HCT116 (cell line): ENCODE data around the gene NDC1. TPM values are rescaled to one million over a fixed set of nuclear protein-coding genes. Genes with fewer than 3 reads are reported as not detected.

Experiments
- ATAC-seq: fragments of 200-7000 bp; cut with Tn5 transposase; 2 replicates; pipeline ENCODE4 v1.9.1; 2020; ENCODE audit warnings: mild to moderate bottlenecking, moderate library complexity
- BruUV-seq: library from RNA; stranded (reverse); fragments of 400-500 nt; replicated peaks from 2 replicates; lab custom pipeline; 2021; lab: Mats Ljungman, UMichigan
- CTCF ChIA-PET: fragments of 300-600 bp; sonication (Branson Sonifier 250); formaldehyde crosslinking; loops from one replicate; lab custom pipeline; 2021; ENCODE audit warnings: antibody characterized with exemption; lab: Charles Lee
- POLR2A ChIA-PET: fragments of 300-600, 350-600 bp; sonication (Branson Sonifier 250); formaldehyde crosslinking; loops from one replicate; lab custom pipeline; 2021; ENCODE audit warnings: antibody characterized with exemption; lab: Charles Lee
- RAD21 ChIA-PET, 2 experiments: fragments of 300-600 bp; sonication (Branson Sonifier 250); formaldehyde crosslinking; loops; one replicate each; lab custom pipeline; 2023; ENCODE audit warnings: low total read pairs in 2 of 2; ENCODE audit not compliant: uncharacterized antibody in 2 of 2, unreplicated experiment in 2 of 2, low non-redundant PET in 1 of 2; lab: Charles Lee
- DNase-seq: peaks from one replicate; pipeline ENCODE4 v3.0.0-alpha.2; 2010; ENCODE audit warnings: low read depth, low spot score
- H2AFZ ChIP-seq: fragments of 200-600 bp; shearing (Covaris generic), sonication (generic); 2 replicates; pipeline ENCODE4 v1.6.1; 2017; ENCODE audit warnings: low read depth, mixed run types, mixed read lengths, antibody characterized with exemption, low read length; ENCODE audit not compliant: poor library complexity, severe bottlenecking
- H3K27ac ChIP-seq: 2 replicates; pipeline ENCODE4 v1.5.1; 2012; ENCODE audit warnings: low read depth, low read length
- H3K27me3 ChIP-seq: fragments of 200-600 bp; sonication (generic); 2 replicates; pipeline ENCODE4 v1.6.1; 2016; ENCODE audit warnings: mixed run types, low read length, mixed read lengths; ENCODE audit not compliant: insufficient read depth
- H3K36me3 ChIP-seq, 2 experiments: fragments of 200-500 bp in 1 of 2; fragments of 200-600 bp in 1 of 2; sonication (Bioruptor generic) in 1 of 2; sonication (generic) in 1 of 2; 2 replicates each; pipeline versions ENCODE4 v1.5.1 to v1.6.1; 2014 to 2016; ENCODE audit warnings: low read length in 2 of 2, inconsistent platforms in 1 of 2, mixed read lengths in 1 of 2, mixed run types in 1 of 2; ENCODE audit not compliant: insufficient read depth in 2 of 2, control insufficient read depth in 1 of 2
- H3K4me1 ChIP-seq, 2 experiments: fragments of 200-600 bp in 1 of 2; sonication (generic) in 1 of 2; 2 replicates each; pipeline versions ENCODE4 v1.5.1 to v1.6.1; 2012 to 2017; ENCODE audit warnings: low read length in 2 of 2, inconsistent platforms in 1 of 2, mild to moderate bottlenecking in 1 of 2, mixed read lengths in 1 of 2, mixed run types in 1 of 2, moderate library complexity in 1 of 2; ENCODE audit not compliant: insufficient read depth in 2 of 2, control insufficient read depth in 1 of 2
- H3K4me2 ChIP-seq: fragments of 200-600 bp; sonication (generic); 2 replicates; pipeline ENCODE4 v1.6.1; 2017; ENCODE audit warnings: mixed run types, low read length, mixed read lengths
- H3K4me3 ChIP-seq, 2 experiments: fragments of 200-600 bp in 1 of 2; sonication (generic) in 1 of 2; replicated peaks in 1 of 2; 2 replicates each; pipeline ENCODE4 v1.5.1; 2011 to 2016; ENCODE audit warnings: low read length in 2 of 2, control low read depth in 1 of 2, low read depth in 1 of 2, mild to moderate bottlenecking in 1 of 2, mixed read lengths in 1 of 2, mixed run types in 1 of 2
- H3K79me2 ChIP-seq: fragments of 200-600 bp; sonication (generic); 2 replicates; pipeline ENCODE4 v1.6.1; 2017; ENCODE audit warnings: mild to moderate bottlenecking, mixed run types, low read length, moderate library complexity, mixed read lengths; ENCODE audit not compliant: insufficient read depth
- H3K9ac ChIP-seq: fragments of 200-600 bp; sonication (generic); 2 replicates; pipeline ENCODE4 v1.6.1; 2016; ENCODE audit warnings: low read length, mixed read lengths
- H3K9me2 ChIP-seq: fragments of 200-600 bp; sonication (generic), shearing (Covaris generic); 2 replicates; pipeline ENCODE4 v1.6.1; 2017; ENCODE audit warnings: mixed run types, mild to moderate bottlenecking, moderate library complexity; ENCODE audit not compliant: insufficient read depth
- H3K9me3 ChIP-seq, 2 experiments: fragments of 200-500 bp in 1 of 2; fragments of 200-600 bp in 1 of 2; sonication (Bioruptor generic) in 1 of 2; sonication (generic) in 1 of 2; 2 replicates each; pipeline ENCODE4 v1.6.1; 2014 to 2017; ENCODE audit warnings: low read length in 2 of 2, mixed read lengths in 2 of 2, inconsistent platforms in 1 of 2, low read depth in 1 of 2, mild to moderate bottlenecking in 1 of 2, mixed run types in 1 of 2, moderate library complexity in 1 of 2; ENCODE audit not compliant: control insufficient read depth in 1 of 2, insufficient read depth in 1 of 2
- H4K20me1 ChIP-seq: fragments of 200-600 bp; sonication (generic), shearing (Covaris generic); 2 replicates; pipeline ENCODE4 v1.6.1; 2017; ENCODE audit warnings: mixed run types, mild to moderate bottlenecking, moderate library complexity; ENCODE audit not compliant: insufficient read depth
- CBX3 ChIP-seq: IDR thresholded peaks from 2 replicates; pipeline ENCODE4 v1.6.1; 2012; ENCODE audit warnings: low read depth
- CEBPB ChIP-seq: IDR thresholded peaks from 2 replicates; pipeline ENCODE4 v1.6.1; 2012; ENCODE audit warnings: low read depth
- EGR1 ChIP-seq: IDR thresholded peaks from 2 replicates; pipeline ENCODE4 v1.6.1; 2012; ENCODE audit warnings: low read depth
- ELF1 ChIP-seq: IDR thresholded peaks from 2 replicates; pipeline ENCODE4 v1.6.1; 2012; ENCODE audit warnings: low read depth, borderline replicate concordance
- EZH2phosphoT487 ChIP-seq: fragments of 200-600 bp; IDR thresholded peaks from 2 replicates; pipeline ENCODE4 v1.6.1; 2018; ENCODE audit warnings: antibody characterized with exemption, borderline replicate concordance
- FOSL1 ChIP-seq: IDR thresholded peaks from 2 replicates; pipeline ENCODE4 v1.6.1; 2012; ENCODE audit warnings: low read depth
- POLR2A ChIP-seq: IDR thresholded peaks from 2 replicates; pipeline ENCODE4 v1.7.0; 2011; ENCODE audit warnings: borderline replicate concordance; ENCODE audit not compliant: insufficient read depth, insufficient read length; ENCODE audit errors: extremely low read depth
- POLR2AphosphoS5 ChIP-seq: IDR thresholded peaks from 2 replicates; pipeline ENCODE4 v1.6.1; 2011; ENCODE audit warnings: mild to moderate bottlenecking, low read depth, low read length, moderate library complexity
- RAD21 ChIP-seq: IDR thresholded peaks from 2 replicates; pipeline ENCODE4 v1.6.1; 2012; ENCODE audit warnings: low read depth, mild to moderate bottlenecking
- SP1 ChIP-seq: IDR thresholded peaks from 2 replicates; pipeline ENCODE4 v1.6.1; 2012; ENCODE audit warnings: low read depth
- SRF ChIP-seq: IDR thresholded peaks from 2 replicates; pipeline ENCODE4 v1.6.1; 2012; ENCODE audit warnings: low read depth
- TCF7L2 ChIP-seq: IDR thresholded peaks from 2 replicates; pipeline ENCODE4 v1.7.0; 2011; ENCODE audit warnings: borderline replicate concordance, inconsistent platforms; ENCODE audit not compliant: insufficient read depth, insufficient read length; ENCODE audit errors: extremely low read depth
- YY1 ChIP-seq: IDR thresholded peaks from 2 replicates; pipeline ENCODE4 v1.6.1; 2011; ENCODE audit warnings: low read length, low read depth, moderate library complexity, mild to moderate bottlenecking; ENCODE audit not compliant: insufficient replicate concordance; ENCODE audit errors: extremely low read depth
- intact Hi-C: fragments of 100-400 bp; cut with micrococcal nuclease; formaldehyde crosslinking; loops from 2 replicates; pipeline ENCODE4 v1.10.0; 2022
- total RNA-seq: library from RNA; stranded (reverse); gene quantifications from one replicate; pipeline ENCODE4 v1.2.1, GENCODE V29; 2021; ENCODE audit not compliant: unreplicated experiment
- TF ChIP-seq, protein P1 (sequence below), 3 experiments: fragments of 200-600 bp in 1 of 3; sonication (generic) in 1 of 3; IDR thresholded peaks in 2 of 3; conservative IDR thresholded peaks in 1 of 3; 2 replicates each; pipeline ENCODE4 v1.5.1; 2012 to 2017; ENCODE audit warnings: low read depth in 2 of 3, low read length in 2 of 3, antibody characterized with exemption in 1 of 3, borderline replicate concordance in 1 of 3, control low read depth in 1 of 3, mild to moderate bottlenecking in 1 of 3, mixed read lengths in 1 of 3, mixed run types in 1 of 3, moderate library complexity in 1 of 3; ENCODE audit not compliant: insufficient read depth in 1 of 3
- TF ChIP-seq, protein P2 (sequence below): IDR thresholded peaks from 2 replicates; pipeline ENCODE4 v1.6.1; 2011; ENCODE audit warnings: mild to moderate bottlenecking, low read length, moderate library complexity; ENCODE audit not compliant: insufficient replicate concordance; ENCODE audit errors: extremely low read depth
- TF ChIP-seq, protein P3 (sequence below): IDR thresholded peaks from 2 replicates; pipeline ENCODE4 v1.6.1; 2012
- TF ChIP-seq, protein P4 (sequence below): IDR thresholded peaks from 2 replicates; pipeline ENCODE4 v1.6.1; 2012
- TF ChIP-seq, protein P5 (sequence below): IDR thresholded peaks from 2 replicates; pipeline ENCODE4 v1.6.1; 2012; ENCODE audit warnings: low read depth

The NDC1 gene
- total RNA-seq, 1 experiment from 2014 or later: 54.7 TPM

DNA sequence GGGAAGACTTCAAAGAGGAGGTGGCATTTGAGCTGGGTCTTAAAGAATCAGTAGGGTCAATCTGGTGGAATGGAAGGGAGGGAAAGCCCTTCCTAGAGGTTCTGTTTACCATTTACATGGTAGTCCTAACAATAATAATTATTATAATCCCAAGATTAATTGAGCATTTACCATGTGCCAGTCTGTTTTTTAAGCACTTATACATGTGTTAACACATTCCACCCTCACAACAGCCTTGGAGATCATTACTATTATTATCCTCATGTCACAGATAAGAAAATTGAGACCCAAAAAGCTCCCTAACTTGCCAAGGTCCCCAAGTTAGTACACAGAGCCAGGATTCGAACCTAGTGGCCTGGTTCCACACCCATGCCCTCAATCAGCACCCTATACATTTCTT is 109.9 kb downstream of the NDC1 start:
- Histone ChIP-seq H3K4me1 (no peaks in the 10 kb centered on the region), H2AFZ (no peak overlapping the region), H3K9me3 (no peaks in the 10 kb centered on the region), H3K79me2 (no peaks in the 10 kb centered on the region), H3K27ac (no peak overlapping the region), H3K4me3 (no peak overlapping the region), H3K27me3 (no peaks in the 10 kb centered on the region; the same call in 1 of the 2 replicates), H4K20me1 (no peaks in the 10 kb centered on the region), H3K4me2 (no peak overlapping the region), H3K9me2 (no peaks in the 10 kb centered on the region), H3K9ac (no peak overlapping the region), H3K36me3 (no peaks in the 10 kb centered on the region)
- ChIA-PET RAD21 (no interaction called here), CTCF (no interaction called here), POLR2A (no interaction called here)
- DNase-seq (no peak), ATAC-seq (no peak)
- intact Hi-C loops: no loop called here
- TF ChIP-seq CEBPB (no peak), SRF (no peak), POLR2A (no peak), TCF7L2 (no peak), ELF1 (no peak), FOSL1 (no peak), EZH2phosphoT487 (no peak), POLR2AphosphoS5 (no peak), CBX3 (no peak), YY1 (no peak), RAD21 (no peak), SP1 (no peak), EGR1 (no peak)
- TF ChIP-seq, protein P1, sequence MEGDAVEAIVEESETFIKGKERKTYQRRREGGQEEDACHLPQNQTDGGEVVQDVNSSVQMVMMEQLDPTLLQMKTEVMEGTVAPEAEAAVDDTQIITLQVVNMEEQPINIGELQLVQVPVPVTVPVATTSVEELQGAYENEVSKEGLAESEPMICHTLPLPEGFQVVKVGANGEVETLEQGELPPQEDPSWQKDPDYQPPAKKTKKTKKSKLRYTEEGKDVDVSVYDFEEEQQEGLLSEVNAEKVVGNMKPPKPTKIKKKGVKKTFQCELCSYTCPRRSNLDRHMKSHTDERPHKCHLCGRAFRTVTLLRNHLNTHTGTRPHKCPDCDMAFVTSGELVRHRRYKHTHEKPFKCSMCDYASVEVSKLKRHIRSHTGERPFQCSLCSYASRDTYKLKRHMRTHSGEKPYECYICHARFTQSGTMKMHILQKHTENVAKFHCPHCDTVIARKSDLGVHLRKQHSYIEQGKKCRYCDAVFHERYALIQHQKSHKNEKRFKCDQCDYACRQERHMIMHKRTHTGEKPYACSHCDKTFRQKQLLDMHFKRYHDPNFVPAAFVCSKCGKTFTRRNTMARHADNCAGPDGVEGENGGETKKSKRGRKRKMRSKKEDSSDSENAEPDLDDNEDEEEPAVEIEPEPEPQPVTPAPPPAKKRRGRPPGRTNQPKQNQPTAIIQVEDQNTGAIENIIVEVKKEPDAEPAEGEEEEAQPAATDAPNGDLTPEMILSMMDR (IDR thresholded peaks at IDR 0.05 in 2 of 3, conservative IDR thresholded peaks at IDR 0.05 in 1 of 3; ENCODE audit: borderline replicate concordance in 1 of 3, insufficient read depth in 1 of 3, low read depth in 2 of 3, low read length in 2 of 3): no peak
- TF ChIP-seq, protein P2, sequence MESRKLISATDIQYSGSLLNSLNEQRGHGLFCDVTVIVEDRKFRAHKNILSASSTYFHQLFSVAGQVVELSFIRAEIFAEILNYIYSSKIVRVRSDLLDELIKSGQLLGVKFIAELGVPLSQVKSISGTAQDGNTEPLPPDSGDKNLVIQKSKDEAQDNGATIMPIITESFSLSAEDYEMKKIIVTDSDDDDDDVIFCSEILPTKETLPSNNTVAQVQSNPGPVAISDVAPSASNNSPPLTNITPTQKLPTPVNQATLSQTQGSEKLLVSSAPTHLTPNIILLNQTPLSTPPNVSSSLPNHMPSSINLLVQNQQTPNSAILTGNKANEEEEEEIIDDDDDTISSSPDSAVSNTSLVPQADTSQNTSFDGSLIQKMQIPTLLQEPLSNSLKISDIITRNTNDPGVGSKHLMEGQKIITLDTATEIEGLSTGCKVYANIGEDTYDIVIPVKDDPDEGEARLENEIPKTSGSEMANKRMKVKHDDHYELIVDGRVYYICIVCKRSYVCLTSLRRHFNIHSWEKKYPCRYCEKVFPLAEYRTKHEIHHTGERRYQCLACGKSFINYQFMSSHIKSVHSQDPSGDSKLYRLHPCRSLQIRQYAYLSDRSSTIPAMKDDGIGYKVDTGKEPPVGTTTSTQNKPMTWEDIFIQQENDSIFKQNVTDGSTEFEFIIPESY: no peak
- TF ChIP-seq, protein P3, sequence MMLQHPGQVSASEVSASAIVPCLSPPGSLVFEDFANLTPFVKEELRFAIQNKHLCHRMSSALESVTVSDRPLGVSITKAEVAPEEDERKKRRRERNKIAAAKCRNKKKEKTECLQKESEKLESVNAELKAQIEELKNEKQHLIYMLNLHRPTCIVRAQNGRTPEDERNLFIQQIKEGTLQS: no peak
- TF ChIP-seq, protein P4, sequence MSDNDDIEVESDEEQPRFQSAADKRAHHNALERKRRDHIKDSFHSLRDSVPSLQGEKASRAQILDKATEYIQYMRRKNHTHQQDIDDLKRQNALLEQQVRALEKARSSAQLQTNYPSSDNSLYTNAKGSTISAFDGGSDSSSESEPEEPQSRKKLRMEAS: no peak
- TF ChIP-seq, protein P5, sequence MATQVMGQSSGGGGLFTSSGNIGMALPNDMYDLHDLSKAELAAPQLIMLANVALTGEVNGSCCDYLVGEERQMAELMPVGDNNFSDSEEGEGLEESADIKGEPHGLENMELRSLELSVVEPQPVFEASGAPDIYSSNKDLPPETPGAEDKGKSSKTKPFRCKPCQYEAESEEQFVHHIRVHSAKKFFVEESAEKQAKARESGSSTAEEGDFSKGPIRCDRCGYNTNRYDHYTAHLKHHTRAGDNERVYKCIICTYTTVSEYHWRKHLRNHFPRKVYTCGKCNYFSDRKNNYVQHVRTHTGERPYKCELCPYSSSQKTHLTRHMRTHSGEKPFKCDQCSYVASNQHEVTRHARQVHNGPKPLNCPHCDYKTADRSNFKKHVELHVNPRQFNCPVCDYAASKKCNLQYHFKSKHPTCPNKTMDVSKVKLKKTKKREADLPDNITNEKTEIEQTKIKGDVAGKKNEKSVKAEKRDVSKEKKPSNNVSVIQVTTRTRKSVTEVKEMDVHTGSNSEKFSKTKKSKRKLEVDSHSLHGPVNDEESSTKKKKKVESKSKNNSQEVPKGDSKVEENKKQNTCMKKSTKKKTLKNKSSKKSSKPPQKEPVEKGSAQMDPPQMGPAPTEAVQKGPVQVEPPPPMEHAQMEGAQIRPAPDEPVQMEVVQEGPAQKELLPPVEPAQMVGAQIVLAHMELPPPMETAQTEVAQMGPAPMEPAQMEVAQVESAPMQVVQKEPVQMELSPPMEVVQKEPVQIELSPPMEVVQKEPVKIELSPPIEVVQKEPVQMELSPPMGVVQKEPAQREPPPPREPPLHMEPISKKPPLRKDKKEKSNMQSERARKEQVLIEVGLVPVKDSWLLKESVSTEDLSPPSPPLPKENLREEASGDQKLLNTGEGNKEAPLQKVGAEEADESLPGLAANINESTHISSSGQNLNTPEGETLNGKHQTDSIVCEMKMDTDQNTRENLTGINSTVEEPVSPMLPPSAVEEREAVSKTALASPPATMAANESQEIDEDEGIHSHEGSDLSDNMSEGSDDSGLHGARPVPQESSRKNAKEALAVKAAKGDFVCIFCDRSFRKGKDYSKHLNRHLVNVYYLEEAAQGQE: no peak
- BruUV-seq: no TSS peak
